Limb (tissue), 2 donors: Measurements from ENCODE around the gene AATK.

Source experiments
- DNase-seq, 2 donors: peaks; one replicate each; pipeline ENCODE4 v3.0.0-alpha.2; 2016; ENCODE audit errors: extremely low spot score in 2 of 2

Gene AATK

GRCh38 chr17:81144423-81144781, 21.6 kb downstream of the AATK start:
- DNase-seq = no peak

GRCh38 chr17:81143717-81144422, 22.2 kb downstream of the AATK start:
- no peak for DNase-seq

GRCh38 chr17:81143200-81143527, 22.9 kb downstream of the AATK start:
- DNase-seq = no peak

- peak; percentile 58 to 86 for DNase-seq
These were observed 23.5 kb downstream of the AATK start for GRCh38 chr17:81142301-81143199.

- DNase-seq = no peak
These were observed 25.3 kb downstream of the AATK start for GRCh38 chr17:81140695-81141094.

GRCh38 chr17:81140018-81140417, 26.0 kb downstream of the AATK start:
- no peak for DNase-seq

GRCh38 chr17:81139428-81139827, 26.6 kb downstream of the AATK start:
- DNase-seq = no peak

- no peak for DNase-seq
These were observed 27.5 kb downstream of the AATK start for GRCh38 chr17:81138500-81138899.

GRCh38 chr17:81138083-81138482, 27.9 kb downstream of the AATK start:
- DNase-seq = no peak

- DNase-seq = no peak
These were observed 28.8 kb downstream of the AATK start for GRCh38 chr17:81137248-81137647.

GRCh38 chr17:81136366-81136765, 29.7 kb downstream of the AATK start:
- DNase-seq = no peak

- no peak for DNase-seq
These were observed 30.3 kb downstream of the AATK start for GRCh38 chr17:81135505-81136278.

GRCh38 chr17:81134064-81134781, 31.8 kb downstream of the AATK start:
- DNase-seq = no peak

GRCh38 chr17:81132770-81133723, 33.0 kb downstream of the AATK start:
- no peak for DNase-seq

GRCh38 chr17:81132197-81132540, 33.9 kb downstream of the AATK start:
- no peak for DNase-seq

GRCh38 chr17:81131486-81132196, 34.4 kb downstream of the AATK start:
- DNase-seq = no peak

GRCh38 chr17:81130385-81131361, 35.3 kb downstream of the AATK start:
- no peak for DNase-seq

- DNase-seq = no peak
These were observed 36.2 kb downstream of the AATK start for GRCh38 chr17:81129711-81130367.
